ENCODE data around the gene PLGRKT. TPM values are rescaled to one million over a fixed set of nuclear protein-coding genes. Genes with fewer than 3 reads are reported as not detected.
A peak's percentile ranks its signal among the peaks of the same experiment; 100 is the strongest.

Gene PLGRKT, protein sequence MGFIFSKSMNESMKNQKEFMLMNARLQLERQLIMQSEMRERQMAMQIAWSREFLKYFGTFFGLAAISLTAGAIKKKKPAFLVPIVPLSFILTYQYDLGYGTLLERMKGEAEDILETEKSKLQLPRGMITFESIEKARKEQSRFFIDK
- 10 to 100 TPM; 22.5 to 30.6 TPM for total RNA-seq
- polyA plus RNA-seq (ENCODE audit: insufficient read length in 2 of 2), result 10 to 100 TPM; 28.9 to 32.3 TPM
- long read RNA-seq, donor 1, transcript PLGRKT-201 (6 exons, 932 nt), result major isoform, 14 of 14 reads
- long read RNA-seq, donor 1, partial matches to known transcripts, result 0 of 14 reads
- long read RNA-seq, donor 1, other reads (novel, unspliced or antisense), result 0 of 14 reads
- long read RNA-seq, donor 2, transcript PLGRKT-201 (6 exons, 932 nt), result major isoform, 12 of 12 reads
- long read RNA-seq, donor 2, partial matches to known transcripts, result 0 of 12 reads
- long read RNA-seq, donor 2, other reads (novel, unspliced or antisense), result 0 of 12 reads
- long read RNA-seq, donor 3, transcript PLGRKT-201 (6 exons, 932 nt), result major isoform, 6 of 6 reads
- long read RNA-seq, donor 3, partial matches to known transcripts, result 0 of 6 reads
- long read RNA-seq, donor 3, other reads (novel, unspliced or antisense), result 0 of 6 reads
- long read RNA-seq, donor 4, transcript PLGRKT-201 (6 exons, 932 nt), result major isoform, 18 of 23 reads
- long read RNA-seq, donor 4, partial matches to known transcripts, result 5 of 23 reads
- long read RNA-seq, donor 4, other reads (novel, unspliced or antisense), result 0 of 23 reads

DNA sequence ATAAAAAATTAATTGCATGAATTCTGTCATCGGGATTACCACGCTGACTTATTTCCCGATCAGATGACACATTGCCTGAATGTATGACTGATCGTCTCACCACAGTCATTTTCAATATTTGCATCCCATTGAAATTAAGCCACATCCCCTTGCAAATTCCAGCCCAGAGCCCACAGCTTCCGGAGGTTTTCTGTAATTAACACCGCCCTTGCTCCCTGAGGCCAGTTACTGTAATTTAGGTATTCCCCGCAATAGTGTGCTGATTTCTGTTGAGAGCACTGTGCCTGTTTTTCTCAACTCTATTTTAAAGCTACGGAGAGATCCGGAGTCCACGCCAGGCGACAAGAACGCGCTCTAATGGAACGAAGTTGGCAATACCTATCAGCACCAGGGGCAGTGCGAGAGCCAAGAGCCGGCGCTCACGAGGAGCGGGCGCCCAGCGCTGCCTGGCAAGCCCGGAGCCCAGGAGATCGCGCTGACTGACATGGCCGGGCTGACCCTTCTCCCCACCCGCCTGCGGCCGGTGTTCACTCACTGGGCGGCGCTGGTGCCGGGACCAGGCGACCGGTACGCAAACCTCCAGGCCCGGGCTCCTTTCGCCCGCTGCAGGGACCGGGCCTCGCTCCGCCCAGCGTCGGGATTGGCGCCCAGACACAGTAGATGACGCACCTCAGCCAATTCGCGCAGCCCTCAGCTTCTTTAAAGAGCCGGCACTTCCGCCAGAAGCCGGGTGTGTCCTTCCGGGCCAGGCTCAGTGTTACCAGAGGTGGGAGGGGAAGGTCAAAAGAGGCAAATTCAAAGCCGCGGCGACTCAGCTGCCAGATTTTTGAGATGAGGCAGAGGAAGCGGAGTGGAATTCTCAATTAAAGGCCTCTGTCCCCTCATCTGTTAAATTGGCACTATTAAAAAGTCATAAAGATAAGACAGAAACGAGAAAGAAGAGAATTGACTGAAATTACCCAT, at the start of gene PLGRKT:
Gene PLGRKT, minus strand, starts transcription at position 672 of the 963 bp plus-strand sequence. CDS start 5,948 bp downstream, outside the sequence.
- peaks cover 23% of the 10 kb centered on the region for H3K36me3 ChIP-seq (ENCODE audit: control insufficient read depth, insufficient read depth, low read length)
- no peaks in the 10 kb centered on the region for H3K9me3 ChIP-seq (ENCODE audit: control insufficient read depth, insufficient read depth, low read length)
- peak within 1 kb of the TSS; percentile 92 for H3K27ac ChIP-seq (ENCODE audit: low read depth, low read length)
- WGBS (ENCODE audit: insufficient coverage), result 0% methylated on average over 51 of the region's 55 CpGs
- peak; percentile 88 to 99 (median 91) for DNase-seq (ENCODE audit: low read depth in 4 of 6, low spot score in 6 of 6)
- H3K4me1 ChIP-seq (ENCODE audit: control insufficient read depth, insufficient read depth, low read length), result peaks cover 3% of the 10 kb centered on the region
- H3K4me3 ChIP-seq (ENCODE audit: low read depth, low read length), result peak within 1 kb of the TSS; percentile 84
- H3K27me3 ChIP-seq (ENCODE audit: control insufficient read depth, insufficient read depth, low read length), result no peaks in the 10 kb centered on the region

DNA sequence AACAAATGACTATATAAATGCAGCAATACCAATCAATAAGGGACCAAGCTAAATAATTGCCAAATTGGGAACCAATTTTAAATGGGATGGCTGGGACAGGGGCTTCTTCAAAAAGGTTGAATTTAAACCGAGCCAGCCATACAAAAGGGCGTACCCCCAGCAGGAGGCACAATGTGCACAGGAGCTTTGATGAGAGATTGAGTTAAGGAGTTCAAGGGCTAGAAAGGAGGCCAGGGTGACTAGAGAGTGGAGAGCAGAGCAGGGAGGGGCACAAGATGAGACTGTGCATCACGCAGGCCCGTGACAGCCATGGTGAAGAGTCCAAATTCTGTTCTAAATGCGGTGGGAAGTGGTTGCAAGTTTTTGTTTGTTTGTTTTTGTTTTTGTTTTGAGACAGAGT, 49.3 kb upstream of the PLGRKT start:
- Histone ChIP-seq H3K27ac (ENCODE audit: low read depth, low read length) (no peak overlapping the region), H3K27me3 (ENCODE audit: control insufficient read depth, insufficient read depth, low read length) (no peaks in the 10 kb centered on the region), H3K36me3 (ENCODE audit: control insufficient read depth, insufficient read depth, low read length) (no peaks in the 10 kb centered on the region), H3K4me3 (ENCODE audit: low read depth, low read length) (no peak overlapping the region), H3K9me3 (ENCODE audit: control insufficient read depth, insufficient read depth, low read length) (no peaks in the 10 kb centered on the region), H3K4me1 (ENCODE audit: control insufficient read depth, insufficient read depth, low read length) (no peaks in the 10 kb centered on the region)
- DNase-seq (ENCODE audit: low read depth in 4 of 6, low spot score in 6 of 6), result no peak
- WGBS (ENCODE audit: insufficient coverage), result 90% methylated on average over 4 of the region's 5 CpGs

DNA sequence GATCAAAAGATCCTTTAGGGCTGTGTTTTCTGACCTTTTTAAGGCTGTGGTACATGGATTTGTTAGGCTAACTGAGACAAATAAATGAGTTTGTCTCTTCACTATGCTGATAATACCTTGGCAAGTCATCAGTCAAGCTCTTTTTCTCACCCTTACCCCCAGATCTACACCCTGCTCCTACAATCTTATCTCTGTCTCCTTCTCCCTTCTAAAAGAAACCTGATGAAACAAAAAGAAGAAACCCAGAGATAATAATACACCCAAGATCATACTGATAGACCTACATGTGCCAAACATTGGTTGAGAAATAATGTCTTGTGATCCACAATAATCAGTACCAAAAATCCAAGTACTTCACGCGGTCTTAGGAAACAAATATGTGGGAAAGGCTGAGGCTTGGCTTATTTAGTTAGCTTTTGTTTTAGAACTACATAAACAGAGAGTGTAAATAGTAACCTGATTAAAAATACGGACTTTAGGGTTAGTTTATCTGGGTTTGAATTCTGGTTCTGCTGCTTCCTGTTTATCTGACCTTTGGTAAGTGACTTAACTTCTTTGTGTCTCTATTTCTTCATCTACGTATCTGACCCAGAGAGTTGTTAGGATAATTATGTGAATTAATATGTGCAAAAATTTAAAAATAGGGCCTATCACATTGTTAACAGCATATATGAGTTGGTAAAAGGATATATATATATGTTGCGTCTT, 47.8 kb upstream of the PLGRKT start:
- Histone ChIP-seq H3K4me1 (ENCODE audit: control insufficient read depth, insufficient read depth, low read length) (no peaks in the 10 kb centered on the region), H3K36me3 (ENCODE audit: control insufficient read depth, insufficient read depth, low read length) (no peaks in the 10 kb centered on the region), H3K4me3 (ENCODE audit: low read depth, low read length) (no peak overlapping the region), H3K27me3 (ENCODE audit: control insufficient read depth, insufficient read depth, low read length) (no peaks in the 10 kb centered on the region), H3K27ac (ENCODE audit: low read depth, low read length) (no peak overlapping the region), H3K9me3 (ENCODE audit: control insufficient read depth, insufficient read depth, low read length) (no peaks in the 10 kb centered on the region)
- DNase-seq (ENCODE audit: low read depth in 4 of 6, low spot score in 6 of 6), result no peak
- no CpG with 5 or more reads among the region's 5 CpGs for WGBS (ENCODE audit: insufficient coverage)

DNA sequence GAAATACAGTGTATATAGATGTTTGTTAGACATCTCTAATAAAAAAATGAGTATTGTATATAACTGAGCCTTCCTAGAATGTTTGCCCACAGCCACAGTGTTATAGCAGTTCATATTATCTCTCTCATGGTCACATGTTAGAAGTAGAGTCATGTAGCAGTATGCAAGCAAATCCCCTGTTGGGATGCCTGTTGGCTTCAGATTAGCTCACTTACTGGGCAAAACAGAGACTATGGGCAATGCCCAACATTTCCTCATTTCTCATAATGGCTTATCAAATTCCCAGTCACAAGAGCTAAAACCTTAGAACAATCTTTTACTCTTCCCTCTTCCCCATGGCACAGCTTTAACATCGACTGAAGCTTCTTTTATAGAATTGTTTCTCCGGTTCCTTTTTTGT, 45.6 kb upstream of the PLGRKT start:
- no peak for DNase-seq (ENCODE audit: low read depth in 4 of 6, low spot score in 6 of 6)
- H3K27ac ChIP-seq (ENCODE audit: low read depth, low read length), result no peak overlapping the region
- no CpG with 5 or more reads among the region's 2 CpGs for WGBS (ENCODE audit: insufficient coverage)
- no peaks in the 10 kb centered on the region for H3K36me3 ChIP-seq (ENCODE audit: control insufficient read depth, insufficient read depth, low read length)
- no peaks in the 10 kb centered on the region for H3K27me3 ChIP-seq (ENCODE audit: control insufficient read depth, insufficient read depth, low read length)
- H3K9me3 ChIP-seq (ENCODE audit: control insufficient read depth, insufficient read depth, low read length), result no peaks in the 10 kb centered on the region
- no peak overlapping the region for H3K4me3 ChIP-seq (ENCODE audit: low read depth, low read length)
- no peaks in the 10 kb centered on the region for H3K4me1 ChIP-seq (ENCODE audit: control insufficient read depth, insufficient read depth, low read length)

DNA sequence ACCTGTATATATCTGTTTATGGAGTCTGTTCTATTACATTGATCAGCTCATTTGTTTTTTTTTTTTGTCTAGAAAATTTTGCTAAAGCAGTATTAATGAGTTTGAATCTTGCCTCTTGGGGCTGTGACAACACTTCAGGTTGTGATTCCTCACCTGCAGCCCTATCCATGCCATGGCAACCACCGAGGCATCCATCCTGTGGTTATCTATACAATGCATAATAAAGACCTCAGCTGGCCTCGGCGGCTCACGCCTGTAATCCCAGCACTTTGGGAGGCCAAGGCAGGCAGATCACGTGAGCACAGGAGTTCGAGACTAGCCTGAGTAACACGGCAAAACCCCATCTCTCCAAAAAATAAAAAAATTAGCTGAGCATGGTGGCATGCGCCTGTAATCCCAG, 44.5 kb upstream of the PLGRKT start:
- WGBS (ENCODE audit: insufficient coverage), result 81% methylated on average over 6 of the region's 8 CpGs
- no peak for DNase-seq (ENCODE audit: low read depth in 4 of 6, low spot score in 6 of 6)
- no peaks in the 10 kb centered on the region for H3K4me1 ChIP-seq (ENCODE audit: control insufficient read depth, insufficient read depth, low read length)
- H3K4me3 ChIP-seq (ENCODE audit: low read depth, low read length), result no peak overlapping the region
- no peaks in the 10 kb centered on the region for H3K9me3 ChIP-seq (ENCODE audit: control insufficient read depth, insufficient read depth, low read length)
- H3K27ac ChIP-seq (ENCODE audit: low read depth, low read length), result no peak overlapping the region
- no peaks in the 10 kb centered on the region for H3K27me3 ChIP-seq (ENCODE audit: control insufficient read depth, insufficient read depth, low read length)
- no peaks in the 10 kb centered on the region for H3K36me3 ChIP-seq (ENCODE audit: control insufficient read depth, insufficient read depth, low read length)

DNA sequence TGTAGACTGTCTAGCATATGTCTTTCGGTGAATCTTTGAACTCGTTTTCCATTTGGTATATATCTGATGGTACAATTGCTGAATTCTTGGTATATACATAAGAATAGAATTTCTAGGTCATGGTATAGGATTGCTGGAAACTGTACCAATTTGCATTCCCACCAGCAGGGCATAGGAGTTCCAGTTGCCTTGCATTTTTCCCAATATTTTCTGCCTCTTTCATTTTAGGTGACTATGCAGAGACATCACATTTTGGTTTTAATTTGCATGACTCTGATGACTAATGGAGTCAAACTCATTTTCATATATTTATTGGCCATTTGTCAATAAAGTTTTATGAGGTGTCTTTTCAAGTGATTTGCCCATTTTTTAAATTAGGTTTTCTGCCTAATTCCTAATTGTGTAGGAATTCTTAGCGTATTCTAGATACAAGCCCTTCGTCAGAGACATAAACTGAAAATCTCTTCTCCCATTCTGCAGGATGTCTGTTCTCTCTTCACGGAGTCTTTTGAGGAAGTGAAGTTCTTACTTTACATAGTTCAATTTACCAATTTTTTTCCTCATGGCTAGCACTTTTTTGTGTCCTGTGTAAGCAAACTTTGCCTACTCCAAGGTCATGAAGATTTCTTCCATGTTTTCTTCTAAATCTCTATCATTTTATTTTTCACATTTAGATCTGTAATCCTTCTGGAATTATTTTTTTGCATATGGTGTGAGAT, 43.8 kb upstream of the PLGRKT start:
- H3K4me3 ChIP-seq (ENCODE audit: low read depth, low read length), result no peak overlapping the region
- no CpG with 5 or more reads among the region's 5 CpGs for WGBS (ENCODE audit: insufficient coverage)
- no peaks in the 10 kb centered on the region for H3K9me3 ChIP-seq (ENCODE audit: control insufficient read depth, insufficient read depth, low read length)
- no peak overlapping the region for H3K27ac ChIP-seq (ENCODE audit: low read depth, low read length)
- no peaks in the 10 kb centered on the region for H3K27me3 ChIP-seq (ENCODE audit: control insufficient read depth, insufficient read depth, low read length)
- H3K36me3 ChIP-seq (ENCODE audit: control insufficient read depth, insufficient read depth, low read length), result no peaks in the 10 kb centered on the region
- no peaks in the 10 kb centered on the region for H3K4me1 ChIP-seq (ENCODE audit: control insufficient read depth, insufficient read depth, low read length)
- no peak for DNase-seq (ENCODE audit: low read depth in 4 of 6, low spot score in 6 of 6)

DNA sequence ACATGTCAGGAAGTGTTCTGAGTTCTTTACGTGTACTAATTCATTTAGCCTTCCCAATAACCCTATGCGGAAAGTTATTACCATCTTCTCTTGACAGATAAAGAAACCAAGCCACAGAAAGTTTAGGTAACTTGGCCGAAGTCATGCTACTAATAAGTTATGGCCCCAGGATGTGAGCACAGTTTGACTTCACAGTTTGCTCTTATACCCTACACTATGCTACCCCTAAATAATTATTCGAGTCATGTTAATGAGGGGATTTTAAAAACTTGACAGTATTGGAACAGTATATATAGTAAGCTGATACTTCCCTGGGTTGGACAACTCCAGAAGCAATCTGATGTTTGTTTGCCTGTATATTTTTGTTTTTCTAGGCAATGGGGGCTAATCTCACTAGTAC, 43.2 kb upstream of the PLGRKT start:
- H3K36me3 ChIP-seq (ENCODE audit: control insufficient read depth, insufficient read depth, low read length), result no peaks in the 10 kb centered on the region
- H3K4me1 ChIP-seq (ENCODE audit: control insufficient read depth, insufficient read depth, low read length), result no peaks in the 10 kb centered on the region
- no peaks in the 10 kb centered on the region for H3K27me3 ChIP-seq (ENCODE audit: control insufficient read depth, insufficient read depth, low read length)
- H3K9me3 ChIP-seq (ENCODE audit: control insufficient read depth, insufficient read depth, low read length), result no peaks in the 10 kb centered on the region
- no peak for DNase-seq (ENCODE audit: low read depth in 4 of 6, low spot score in 6 of 6)
- H3K4me3 ChIP-seq (ENCODE audit: low read depth, low read length), result no peak overlapping the region
- no peak overlapping the region for H3K27ac ChIP-seq (ENCODE audit: low read depth, low read length)
- no CpG with 5 or more reads among the region's 4 CpGs for WGBS (ENCODE audit: insufficient coverage)

DNA sequence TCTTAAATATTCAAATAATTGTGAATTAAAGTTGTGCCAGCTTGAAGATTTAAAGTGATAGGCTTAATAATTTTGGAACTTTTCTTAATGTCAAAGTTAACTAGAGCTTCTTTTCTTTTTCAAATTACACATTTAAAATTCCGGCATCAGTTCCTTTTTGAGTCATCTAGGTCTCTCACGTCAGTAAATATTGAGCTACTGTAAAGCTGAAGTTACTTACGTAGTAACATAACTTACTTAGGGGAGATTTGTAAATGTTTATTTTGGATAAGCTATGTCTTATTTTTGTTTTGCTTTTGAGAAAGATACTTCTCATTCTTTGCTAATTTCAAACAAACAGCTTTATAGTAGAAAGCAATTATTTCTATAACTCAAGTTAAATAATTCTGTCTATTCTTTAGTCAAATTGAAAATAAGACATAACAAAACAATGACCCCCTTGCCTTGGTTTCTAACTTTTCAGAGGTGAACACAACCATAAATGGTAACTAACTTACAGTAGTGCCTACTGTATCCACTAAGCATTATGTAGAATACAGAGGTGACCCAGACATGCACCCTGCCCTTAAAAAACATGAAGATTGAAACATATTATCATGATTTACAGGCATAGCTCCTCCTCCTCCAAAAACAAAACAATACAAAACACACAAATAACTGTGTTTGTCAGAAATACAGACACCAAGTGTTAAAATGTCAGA, 42.4 kb upstream of the PLGRKT start:
- WGBS (ENCODE audit: insufficient coverage), result no CpG with 5 or more reads among the region's 3 CpGs
- no peaks in the 10 kb centered on the region for H3K27me3 ChIP-seq (ENCODE audit: control insufficient read depth, insufficient read depth, low read length)
- no peak overlapping the region for H3K4me3 ChIP-seq (ENCODE audit: low read depth, low read length)
- H3K9me3 ChIP-seq (ENCODE audit: control insufficient read depth, insufficient read depth, low read length), result no peaks in the 10 kb centered on the region
- H3K4me1 ChIP-seq (ENCODE audit: control insufficient read depth, insufficient read depth, low read length), result no peaks in the 10 kb centered on the region
- H3K27ac ChIP-seq (ENCODE audit: low read depth, low read length), result no peak overlapping the region
- no peak for DNase-seq (ENCODE audit: low read depth in 4 of 6, low spot score in 6 of 6)
- H3K36me3 ChIP-seq (ENCODE audit: control insufficient read depth, insufficient read depth, low read length), result no peaks in the 10 kb centered on the region
